G401.6 (cell line): ENCODE data around the gene DNAI4.
"Not testable (repeated sequence)": the region's sequence is repeated elsewhere in the genome, so short reads cannot be mapped to it uniquely, and the experiment has no call there.

Experiments
- FAIRE-seq: peaks from 2 replicates; lab custom pipeline; 2012; peaks lifted over from hg19 to GRCh38; lab: Jason Lieb, UNC

DNAI4 gene

DNA sequence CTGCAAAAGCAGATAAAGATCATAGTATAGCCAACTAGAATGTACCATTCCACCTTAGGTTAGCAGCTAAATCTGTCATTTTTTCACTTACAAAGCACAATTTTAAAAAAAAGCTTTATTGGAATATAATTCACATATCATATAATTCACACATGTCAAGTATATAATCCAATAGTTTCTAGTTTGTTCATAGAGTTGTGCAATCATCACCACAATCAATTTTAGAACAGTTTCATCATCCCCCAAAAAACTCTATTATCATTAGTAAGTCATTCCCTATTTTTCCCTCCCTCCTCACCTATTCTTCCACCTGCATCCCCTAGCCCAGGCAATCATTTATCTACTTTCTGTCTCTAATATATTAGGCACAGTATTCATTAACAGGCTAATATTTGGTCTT, 91.5 kb downstream of the DNAI4 start:
- FAIRE-seq, result no peak

DNA sequence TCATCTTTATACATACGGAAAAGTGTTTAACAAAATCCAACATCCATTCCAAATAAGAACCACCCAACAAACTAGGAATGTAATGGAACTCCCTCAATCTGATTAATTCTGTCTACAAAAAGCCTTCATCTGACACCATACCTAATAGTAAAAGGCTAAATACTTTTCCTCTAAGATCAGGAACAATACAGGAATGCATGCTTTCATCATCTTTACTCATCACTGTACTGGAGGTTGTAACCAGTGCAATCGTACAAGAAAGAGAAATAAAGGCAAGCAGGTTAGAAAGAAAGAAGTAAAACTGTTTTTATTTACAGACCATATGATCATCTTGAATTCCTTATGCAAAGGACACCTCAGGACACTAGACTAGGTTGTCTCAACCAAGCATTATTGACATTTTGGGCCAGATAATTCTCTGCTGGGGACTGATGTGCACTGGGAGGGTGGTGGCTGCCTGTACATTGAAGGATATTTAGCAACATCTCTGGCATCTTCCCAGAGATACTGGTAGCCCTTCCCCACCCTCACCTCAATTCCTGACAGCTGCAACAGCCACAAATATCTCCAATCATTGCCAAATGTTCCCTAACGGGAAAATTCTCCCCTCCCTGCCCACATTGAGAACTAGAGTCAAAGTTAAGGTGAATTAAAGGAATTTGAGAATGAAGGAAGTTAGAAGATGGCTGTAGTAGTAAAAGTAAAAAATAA, 93.0 kb downstream of the DNAI4 start:
- FAIRE-seq, result no peak

DNA sequence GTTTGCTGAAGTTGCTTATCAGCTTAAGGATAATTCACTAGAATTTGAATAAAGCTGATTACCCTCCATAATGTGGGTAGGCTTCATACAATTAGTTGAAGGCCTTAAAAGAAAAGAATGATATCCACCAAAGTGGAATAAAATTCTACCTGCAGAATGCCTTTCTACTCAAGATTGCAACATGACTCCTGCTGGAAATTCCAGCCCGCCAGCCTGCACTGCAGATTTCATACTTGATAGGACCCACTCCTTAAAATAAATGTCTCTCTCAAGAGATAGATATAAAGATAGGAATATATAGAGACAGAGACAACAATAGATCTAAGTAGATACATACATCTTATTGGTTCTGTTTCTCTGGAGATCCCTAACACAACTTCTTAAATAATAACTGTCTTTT, 99.9 kb downstream of the DNAI4 start:
- no peak for FAIRE-seq

DNA sequence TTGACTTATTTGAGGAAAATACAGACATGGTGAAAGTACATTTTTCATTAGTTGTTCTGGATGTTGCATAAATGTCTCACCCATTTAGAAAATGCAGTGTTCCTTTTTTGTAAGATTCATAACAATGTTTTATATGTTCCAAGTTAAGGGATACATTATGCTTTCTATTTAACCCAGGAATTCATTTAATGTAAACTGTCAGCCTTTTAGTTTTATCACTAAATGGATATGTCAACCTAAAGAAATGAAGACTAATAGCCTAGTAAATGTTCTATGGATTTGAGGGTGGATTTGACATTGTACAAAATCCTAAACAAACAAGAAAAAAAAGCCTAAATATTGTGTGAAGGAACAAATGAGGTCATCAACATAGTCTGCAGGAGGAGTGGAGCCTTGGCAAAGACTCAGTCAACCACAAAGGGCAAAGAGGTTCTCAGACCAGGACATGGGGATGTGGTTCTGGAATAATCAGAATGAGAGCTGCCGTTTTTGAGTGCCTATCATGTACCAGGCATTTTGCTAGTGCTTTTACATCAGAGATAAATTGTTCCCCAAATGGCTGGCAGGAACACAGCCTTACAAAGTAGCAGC, 114.8 kb downstream of the DNAI4 start:
- no peak for FAIRE-seq

DNA sequence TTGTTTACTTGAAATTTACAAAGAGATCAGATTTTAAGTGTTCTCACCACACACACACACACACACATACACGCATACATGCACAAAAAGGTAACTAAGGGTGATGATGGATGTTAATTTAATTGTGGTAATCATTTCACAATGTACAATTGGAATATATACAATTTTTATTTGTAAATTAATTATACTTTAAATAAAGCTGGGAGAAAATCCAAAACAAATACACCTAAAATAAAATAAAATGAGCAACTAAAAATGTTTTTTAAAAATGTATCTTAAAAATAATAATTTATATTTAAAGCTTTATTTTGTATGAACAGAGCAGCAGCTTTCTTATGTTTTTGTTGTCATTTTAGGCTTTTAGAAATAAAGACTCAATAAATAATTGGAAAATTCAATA, 115.4 kb downstream of the DNAI4 start:
- peak; percentile 66 for FAIRE-seq

DNA sequence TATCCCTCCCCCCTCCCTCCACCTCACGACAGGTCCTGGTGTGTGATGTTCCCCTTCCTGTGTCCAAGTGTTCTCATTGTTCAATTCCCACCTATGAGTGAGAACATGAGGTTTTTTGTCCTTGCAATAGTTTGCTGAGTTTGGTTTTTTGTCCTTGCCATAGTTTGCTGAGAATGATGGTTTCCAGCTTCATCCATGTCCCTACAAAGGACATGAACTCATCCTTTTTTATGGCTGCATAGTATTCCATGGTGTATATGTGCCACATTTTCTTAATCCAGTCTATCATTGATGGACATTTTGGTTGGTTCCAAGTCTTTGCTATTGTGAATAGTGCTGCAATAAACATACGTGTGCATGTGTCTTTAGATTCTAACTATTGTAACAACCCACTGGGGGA, 128.8 kb downstream of the DNAI4 start:
- FAIRE-seq, result not testable (repeated sequence)

DNA sequence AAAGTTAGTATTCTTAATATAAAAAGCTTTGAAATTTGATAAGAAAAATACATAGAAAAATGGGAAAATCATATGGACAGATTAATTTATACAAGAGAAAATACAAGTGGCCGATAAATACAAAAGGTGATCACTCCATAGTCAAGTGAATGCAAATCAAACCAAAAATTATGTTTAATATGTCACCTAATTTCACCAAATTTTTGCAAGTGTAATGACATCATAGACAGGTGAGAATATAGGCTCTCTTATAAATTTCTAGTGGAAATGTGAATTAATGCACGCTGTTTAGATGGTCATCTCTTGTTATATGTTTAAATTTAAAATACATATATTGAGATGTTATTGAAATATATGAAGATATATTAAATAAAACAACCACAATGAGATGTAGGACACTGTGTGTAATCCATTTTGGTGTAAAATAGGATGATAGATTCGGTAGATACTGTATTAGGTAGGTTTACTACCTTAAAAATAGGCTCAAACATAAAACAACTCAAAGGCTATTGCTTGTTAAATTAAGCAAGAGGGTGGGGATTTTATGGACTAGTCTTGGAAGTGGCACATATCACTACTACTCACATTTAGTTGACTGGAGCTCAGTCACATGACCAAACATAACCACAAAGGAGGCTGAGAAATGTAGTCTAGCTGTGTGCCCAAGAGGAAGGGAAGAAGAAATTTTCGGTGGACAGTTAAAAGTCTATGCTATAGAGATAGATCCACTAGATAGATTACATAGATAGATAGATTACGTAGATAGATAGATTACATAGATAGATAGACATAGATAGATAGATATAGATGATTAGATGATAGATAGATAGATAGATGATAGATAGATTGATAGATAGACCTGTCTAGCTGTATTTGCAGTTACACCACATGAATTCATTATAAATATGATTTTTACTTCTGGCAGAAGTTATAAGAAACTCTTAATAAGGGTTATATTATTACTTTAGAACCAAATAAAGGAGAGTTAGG, 132.7 kb downstream of the DNAI4 start:
- no peak for FAIRE-seq

DNA sequence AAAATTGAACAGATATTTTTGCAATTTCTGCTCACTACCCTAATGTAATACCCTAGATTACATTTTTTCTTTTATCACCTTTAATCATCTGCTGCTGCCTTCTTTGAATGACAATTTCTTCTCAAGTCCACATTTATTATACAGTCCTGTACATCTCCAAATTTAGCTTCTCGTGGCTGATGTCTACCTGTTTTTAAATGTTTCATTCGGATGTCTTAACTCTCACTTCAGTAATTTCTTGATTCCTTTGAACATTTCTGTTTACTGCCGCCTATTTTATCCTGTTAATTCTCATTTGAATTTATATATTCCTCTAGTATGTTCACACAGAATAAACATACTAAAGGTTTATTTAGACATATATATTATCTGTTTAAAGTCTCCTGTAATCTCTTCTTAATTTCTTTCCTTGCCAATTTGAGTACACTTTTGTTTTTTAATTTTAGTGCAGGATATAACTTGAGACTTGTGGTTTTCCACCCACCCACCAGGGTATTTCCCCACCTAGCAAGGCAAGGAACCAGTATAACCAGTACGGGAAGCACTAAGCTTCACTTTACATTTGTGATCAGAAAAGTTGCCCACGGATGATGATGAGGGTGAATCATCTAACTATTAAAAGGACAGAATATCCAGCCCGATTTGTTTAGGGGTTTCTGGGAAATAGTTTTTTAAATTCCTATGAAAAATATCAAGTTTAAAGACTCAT, 136.3 kb downstream of the DNAI4 start:
- FAIRE-seq, result no peak

DNA sequence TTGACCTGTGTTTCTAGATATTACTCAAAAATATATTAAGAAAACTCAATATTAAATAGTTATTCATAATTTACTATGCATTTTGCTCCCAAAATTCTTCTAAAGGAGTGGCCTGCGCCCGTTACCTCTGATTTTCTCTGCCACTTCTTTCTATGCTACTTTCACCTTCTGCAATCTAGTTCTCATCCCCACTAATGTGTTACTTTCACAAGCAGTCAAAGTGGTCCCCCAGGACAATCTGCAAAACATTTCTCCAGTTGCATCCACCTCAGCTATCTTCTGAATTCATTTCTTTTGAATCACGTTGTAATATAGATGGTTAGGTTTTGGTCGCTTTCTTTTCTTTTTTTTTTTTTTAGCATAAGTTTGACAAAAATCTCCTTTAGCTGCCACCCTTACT, 137.0 kb downstream of the DNAI4 start:
- no peak for FAIRE-seq

DNA sequence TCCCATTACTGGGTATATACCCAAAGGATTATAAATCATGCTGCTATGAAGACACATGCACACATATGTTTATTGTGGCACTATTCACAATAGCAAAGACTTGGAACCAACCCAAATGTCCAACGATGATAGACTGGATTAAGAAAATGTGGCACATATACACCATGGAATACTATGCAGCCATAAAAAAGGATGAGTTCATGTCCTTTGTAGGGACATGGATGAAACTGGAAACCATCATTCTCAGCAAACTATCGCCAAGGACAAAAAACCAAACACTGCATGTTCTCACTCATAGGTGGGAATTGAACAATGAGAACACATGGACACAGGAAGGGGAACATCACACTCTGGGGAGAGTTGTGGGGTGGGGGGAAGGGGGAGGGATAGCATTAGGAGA, 138.9 kb downstream of the DNAI4 start:
- FAIRE-seq, result not testable (repeated sequence)

DNA sequence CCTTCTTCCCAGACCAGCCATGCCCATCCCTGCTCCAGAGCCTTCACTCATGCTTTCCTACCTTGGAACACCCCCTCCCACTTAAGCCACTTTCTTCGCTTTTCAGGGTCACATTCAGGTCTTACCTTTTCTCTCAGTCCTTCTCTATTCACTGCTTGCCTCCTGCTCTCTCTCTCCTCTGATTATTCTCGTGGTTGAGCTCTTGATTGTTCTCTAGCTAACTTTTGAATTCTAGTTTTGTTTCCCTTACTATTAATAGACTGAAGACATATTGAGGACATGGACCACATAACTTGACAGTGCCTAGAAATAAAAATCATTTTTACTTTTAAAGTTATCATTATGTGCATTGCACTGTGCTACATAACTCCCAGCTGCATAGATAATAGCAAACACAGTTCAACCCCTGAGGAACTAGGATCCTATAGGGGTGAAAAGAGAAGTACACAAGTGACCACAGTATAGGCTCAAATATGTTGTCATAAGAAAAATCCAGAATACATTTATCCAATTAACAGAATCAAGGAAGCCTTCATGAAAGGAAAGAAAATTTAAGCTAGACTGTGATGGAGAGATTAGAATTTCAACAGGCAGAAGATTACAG, 145.1 kb downstream of the DNAI4 start:
- no peak for FAIRE-seq

DNA sequence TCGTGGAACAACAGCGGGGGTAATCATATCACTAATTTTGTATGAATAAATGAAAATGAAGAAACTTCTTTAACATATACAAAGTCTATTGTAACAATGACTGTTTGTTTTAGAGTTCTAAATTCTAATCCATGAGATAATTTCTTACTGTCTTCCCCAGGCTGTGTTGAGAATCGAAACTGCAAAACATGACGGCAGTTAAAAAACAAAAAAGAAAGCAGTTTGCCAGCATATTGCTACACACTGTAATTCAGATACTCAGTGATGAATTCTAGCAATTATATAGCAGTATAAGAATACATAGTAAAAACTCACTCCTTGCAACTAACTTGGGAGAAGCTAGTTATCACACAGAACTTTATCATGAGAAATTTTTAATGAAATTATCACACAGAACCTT, 145.7 kb downstream of the DNAI4 start:
- no peak for FAIRE-seq

DNA sequence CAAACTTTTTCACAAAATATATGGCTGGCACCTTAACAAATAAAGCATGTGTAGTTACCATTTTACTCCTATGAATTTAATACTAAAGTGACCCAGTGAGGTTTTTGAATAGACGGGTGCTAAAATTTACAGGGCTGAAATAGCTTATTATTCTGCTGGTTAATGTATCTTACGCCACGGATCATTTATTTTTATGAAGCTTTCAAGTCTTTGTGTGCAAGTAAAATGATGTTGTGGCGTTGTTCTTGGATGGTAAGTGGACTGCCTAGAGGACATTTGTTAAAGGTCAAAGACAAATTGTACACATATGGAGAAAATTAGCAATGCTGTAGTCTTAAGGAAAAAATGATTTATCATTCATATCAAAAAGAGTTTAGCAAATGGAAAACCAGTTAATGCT, 146.4 kb downstream of the DNAI4 start:
- FAIRE-seq, result no peak

DNA sequence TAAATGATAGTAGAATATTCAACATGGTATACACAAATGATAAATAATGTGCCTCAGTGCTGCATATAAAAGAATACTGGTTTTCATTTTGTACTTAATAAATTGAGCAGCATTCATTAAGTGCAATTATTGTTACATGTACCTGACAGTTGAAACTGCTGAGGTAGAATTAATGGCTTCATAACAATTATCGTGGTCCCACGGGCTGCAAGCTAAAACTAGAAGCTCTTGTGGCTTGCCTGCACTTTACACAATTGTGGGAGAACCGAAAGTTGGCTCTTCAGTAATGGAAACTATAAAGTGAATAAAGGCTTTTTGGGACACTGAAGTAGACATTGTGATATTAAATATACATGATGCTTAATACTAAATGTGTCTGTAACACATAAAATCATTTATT, 146.8 kb downstream of the DNAI4 start:
- no peak for FAIRE-seq

DNA sequence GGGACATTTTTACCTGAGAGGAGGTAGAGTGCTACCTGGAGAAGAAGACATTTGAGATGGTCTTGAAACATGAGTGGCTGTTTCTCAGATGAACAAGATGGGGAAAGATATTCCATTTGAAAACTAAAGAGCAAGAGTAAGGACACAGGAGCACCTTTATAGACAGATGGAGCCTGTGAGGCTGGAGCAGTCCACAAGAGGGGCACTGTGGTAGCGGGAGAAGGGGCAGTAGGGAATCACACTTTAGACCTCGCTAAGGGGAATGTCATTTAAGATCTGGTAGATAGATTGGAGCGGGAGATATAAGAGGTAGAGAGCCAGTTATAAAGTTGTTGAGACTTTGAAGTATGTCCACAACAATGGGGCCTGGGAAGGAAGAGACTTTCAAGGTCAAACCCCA, 149.0 kb downstream of the DNAI4 start:
- FAIRE-seq, result no peak

DNA sequence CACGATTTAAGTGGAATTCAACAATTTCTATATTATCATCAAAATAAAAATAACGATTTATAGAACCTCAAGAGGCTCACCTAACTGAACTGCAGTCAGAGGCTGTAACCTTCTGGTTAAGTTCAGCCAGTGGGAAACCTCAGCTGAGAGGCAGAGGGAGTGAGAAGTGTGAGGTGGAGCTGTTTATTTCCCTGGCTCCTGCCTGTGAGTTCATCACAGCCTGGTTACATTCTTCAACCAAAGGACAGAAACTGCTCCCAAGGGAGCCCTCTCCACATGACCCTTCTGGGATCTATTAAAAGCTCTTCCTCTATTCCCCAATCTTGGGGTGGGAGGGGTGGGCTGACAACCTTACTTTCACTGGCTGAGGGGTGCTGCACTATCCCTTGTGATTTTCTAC, 150.2 kb downstream of the DNAI4 start:
- no peak for FAIRE-seq

DNA sequence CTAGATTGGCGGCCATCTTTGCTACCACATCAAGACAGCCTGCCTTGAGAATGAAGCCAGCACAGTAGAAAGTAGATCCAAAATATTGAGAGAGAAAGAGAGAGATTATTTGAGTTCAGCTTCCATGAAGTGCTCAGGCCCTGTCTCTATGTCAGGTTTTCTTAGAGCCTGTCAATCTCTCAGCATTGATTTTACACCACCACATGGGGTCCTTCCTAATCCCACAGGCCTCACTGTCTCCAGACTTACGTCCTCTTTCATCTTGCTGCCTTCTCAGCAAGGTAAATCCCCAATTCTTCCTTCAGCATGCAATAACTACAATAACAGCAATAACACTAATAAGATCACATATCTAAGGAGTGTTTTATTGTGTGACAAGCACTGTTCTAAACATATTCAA, 151.4 kb downstream of the DNAI4 start:
- FAIRE-seq, result no peak

DNA sequence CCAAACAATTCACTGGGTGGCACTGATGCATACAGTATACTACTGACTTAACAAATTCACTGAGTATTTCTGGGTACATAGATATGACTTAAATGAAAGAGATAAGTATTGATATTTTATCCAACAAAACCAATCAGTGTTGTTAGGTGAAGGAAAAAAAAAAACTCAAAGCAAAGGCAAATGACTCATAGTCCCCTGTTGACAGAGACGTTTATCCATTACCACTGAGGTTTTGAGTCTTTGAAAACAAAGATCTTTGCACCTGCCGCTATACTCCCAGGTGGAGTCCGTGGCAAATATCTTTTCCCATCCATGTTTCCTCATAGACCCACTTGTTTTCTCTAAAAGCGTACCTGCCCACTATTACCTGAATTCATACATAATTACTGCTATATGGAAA, 154.0 kb downstream of the DNAI4 start:
- no peak for FAIRE-seq

DNA sequence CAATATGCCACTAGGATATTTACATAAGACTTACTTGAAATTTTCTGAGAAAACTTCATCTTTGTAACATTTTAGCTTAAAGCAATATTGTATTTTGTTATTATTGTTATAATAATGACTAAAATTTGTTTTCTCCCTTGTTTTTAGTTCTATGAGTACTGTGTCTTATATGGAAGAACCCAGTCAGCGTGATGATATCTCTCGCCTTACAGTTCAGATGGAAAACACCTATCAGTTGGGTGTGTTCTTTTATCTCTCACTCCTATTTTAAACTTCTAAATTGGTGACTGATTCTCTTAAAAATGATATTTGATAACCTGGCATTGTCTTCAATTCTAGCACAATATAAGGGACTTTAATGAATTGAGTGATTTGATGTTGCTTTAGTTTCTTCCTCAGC, 154.4 kb downstream of the DNAI4 start:
- FAIRE-seq, result no peak

DNA sequence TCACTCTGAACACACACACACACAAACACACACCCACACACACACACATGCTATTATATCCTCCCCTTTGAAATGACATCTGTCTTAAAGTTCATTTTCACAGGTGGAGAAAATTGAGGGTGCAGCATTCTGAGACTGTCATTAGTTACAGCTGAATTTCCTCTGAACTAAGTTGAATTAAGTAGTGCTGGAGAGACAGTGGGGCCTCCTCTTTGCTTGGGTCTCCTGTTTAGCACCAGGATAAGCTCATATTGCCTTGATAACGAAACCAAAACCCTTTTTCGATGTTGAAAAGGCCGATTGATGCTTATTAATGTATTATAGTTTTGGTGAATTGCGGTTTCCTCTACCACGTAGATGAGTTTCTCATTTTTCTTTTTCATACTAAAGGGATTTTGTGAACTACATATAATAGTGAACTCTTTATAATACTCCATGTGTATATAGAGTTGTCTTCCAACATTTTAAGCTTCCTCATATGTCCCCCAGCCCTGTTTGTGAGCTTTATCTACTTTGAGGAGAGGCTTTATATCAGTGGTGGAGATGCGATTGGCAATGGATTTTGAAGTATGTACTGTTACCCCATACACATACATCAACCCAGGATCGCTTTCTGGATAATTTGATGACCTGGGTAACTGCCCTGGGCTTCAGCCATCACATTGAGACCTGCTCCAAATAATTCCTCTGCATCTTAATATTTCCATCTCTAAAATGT, 155.0 kb downstream of the DNAI4 start:
- no peak for FAIRE-seq

DNA sequence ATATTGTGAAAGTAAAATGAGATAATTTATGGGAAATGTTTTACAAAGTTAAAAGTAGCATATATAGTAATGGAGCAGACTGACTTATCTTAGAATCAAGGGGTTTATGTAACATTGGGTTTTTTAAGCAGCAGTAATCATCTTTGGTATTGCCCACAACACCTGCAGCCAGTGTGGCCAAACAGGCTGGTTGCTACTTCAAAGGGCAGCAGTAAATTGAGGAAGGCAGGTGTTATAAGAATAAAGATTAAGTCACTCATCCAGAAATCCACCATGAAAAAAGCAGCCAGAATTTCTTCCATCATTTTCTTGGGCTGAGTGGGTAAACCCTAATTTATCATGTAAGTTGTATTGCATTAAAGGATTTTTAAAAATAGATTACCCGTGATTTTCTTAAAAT, 155.7 kb downstream of the DNAI4 start:
- no peak for FAIRE-seq

DNA sequence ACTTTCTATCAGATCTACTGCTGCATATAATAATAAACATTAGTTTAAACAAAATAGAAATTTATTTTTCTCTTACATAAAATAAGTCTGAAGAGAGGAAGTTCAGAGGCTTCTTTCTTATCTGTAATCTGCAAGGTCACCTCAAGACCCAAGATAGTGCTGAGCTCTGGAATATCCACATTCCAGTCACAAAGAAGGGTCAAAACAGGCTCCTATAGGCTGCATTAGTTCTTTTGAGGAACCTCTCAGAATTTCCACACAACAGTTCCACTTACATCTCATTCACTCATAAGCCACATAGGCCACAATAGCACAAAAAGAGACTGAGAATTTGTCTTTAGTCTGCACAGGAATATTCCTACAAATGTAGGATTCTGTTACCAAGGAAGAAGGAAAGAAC, 157.0 kb downstream of the DNAI4 start:
- no peak for FAIRE-seq
